GM03348 (cell line): ENCODE data around the gene MUC5B.
A peak's percentile ranks its signal among the peaks of the same experiment; 100 is the strongest.

Experiments used
- DNase-seq: peaks from one replicate; pipeline ENCODE4 v3.0.0; 2012; ENCODE audit warnings: low spot score

Gene MUC5B

DNA sequence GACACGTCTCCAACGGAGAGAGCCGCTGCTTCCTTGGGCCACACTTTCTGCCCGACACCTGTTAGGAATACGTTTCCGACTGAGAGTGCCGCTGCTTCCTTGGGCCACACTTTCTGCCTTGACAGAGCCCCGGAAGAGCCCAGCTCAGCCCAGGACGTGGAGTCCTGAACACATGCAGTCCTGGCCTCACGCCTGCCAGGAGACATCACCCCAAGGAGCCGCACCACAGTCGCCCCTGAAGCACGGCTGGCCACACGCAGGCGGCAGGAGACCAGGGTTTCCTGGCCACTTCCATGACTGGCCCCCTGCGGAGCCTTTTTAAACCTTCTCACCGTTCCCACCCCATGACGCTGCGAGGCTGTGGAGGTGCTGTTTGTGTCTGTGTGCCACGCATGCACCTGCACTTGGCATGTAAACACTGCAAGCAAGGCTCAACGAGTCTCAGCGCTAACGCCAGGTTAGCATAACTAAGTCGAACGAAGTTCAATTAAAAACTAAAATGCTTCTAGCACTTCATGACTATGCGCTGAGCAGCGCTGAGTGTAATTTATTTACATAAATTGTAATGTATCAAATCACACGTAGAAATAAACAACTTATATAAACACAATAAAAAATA is 77.8 kb downstream of the MUC5B start:
- no peak for DNase-seq

- no peak for DNase-seq
Observed at GRCh38 chr11:1301220-1302000, 78.5 kb downstream of the MUC5B start.

DNA sequence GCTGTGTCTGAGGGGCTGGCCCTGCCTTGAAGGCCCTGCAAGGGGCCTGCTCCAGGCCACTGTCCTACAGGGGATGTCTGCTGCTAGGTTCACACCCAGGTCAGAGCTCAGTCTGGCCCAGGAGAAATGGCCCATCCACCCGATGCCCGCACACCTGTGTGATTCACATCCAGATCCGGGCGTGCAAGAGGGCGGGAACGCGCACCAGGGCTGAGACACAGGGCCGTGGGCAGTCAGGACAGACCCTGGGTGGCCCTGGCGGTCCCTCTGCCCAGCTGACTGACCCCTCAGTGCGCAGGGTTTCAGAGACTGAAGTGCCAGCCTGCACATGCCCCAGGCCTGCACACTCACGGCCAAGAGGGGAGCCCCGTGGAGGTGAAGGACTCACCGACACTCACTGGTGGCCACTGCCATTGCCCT is 79.2 kb downstream of the MUC5B start:
- no peak for DNase-seq

- no peak for DNase-seq
Observed at GRCh38 chr11:1302461-1303125, 79.7 kb downstream of the MUC5B start.

DNA sequence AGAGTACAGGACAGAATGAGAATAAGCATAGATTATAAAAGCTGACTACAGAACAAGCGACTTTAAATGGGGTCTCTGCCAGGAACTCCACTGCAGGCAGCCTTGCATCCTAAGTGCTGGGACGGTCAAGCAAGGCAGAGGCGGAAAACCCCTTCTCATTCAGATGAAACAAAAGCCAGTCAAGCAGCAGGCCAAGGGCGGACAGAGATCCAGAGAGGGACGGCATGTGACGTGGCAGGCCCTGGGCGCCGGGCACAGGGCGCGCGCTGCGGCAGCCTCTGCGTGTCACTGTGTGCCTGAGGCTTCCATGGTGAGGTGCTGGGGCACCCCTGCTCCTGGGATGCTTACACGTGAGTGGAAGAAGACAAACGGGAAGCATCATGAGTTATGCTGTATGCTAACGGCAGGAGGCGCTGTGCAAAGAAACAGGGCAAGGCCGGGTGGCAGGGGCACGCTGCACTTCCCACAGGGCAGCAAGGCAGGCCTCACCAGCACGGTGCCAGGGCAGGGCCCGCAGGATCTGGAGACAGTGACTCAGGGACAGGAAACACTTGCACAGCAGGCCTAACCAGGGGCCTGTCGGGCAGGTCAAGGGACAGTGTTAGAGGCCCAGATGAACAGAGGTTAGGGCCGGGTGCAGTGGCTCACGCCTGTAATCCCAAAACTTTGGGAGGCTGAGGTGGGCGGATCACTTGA is 80.4 kb downstream of the MUC5B start:
- no peak for DNase-seq

- no peak for DNase-seq
Observed at GRCh38 chr11:1303973-1304372, 81.1 kb downstream of the MUC5B start.

DNA sequence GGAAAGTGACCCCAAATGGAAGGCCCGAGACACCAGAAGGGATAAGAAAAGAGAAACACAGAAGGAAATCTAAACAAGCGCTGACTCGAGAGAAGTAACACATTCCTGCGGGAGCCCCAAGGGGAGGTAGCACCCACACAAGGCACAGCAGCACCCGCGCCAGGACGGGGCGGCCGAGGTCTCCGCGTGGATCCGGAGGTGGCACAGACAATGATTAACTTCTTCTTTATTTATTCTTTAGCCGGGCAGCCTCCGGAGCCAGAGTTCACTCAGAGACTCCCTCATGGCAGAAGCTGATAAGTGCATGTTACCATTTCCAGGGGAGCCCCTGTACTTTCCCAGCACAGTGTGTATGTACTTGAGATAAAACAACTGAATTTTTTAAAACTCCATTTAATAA is 81.5 kb downstream of the MUC5B start:
- DNase-seq: no peak

DNA sequence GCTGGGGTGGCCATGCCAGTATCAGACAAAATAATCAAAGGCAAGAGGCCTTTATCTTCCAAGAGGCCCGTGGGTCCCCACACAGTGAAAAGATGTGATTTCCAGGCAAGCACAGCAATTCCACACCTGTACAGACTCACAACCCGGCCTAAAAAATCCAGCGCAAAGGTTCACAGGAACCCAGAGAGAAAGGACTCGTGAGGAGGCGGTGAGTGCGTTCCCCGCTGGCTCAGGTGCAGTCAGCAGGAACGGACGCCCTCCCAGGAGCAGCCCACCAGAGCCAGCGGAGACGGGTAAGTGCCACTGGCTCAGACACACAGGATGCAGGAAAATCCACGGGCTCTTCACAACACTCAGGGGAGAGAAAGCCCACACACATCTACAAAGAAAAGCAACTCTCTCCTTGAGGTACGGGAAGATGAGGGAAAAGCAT is 82.2 kb downstream of the MUC5B start:
- DNase-seq: no peak

DNA sequence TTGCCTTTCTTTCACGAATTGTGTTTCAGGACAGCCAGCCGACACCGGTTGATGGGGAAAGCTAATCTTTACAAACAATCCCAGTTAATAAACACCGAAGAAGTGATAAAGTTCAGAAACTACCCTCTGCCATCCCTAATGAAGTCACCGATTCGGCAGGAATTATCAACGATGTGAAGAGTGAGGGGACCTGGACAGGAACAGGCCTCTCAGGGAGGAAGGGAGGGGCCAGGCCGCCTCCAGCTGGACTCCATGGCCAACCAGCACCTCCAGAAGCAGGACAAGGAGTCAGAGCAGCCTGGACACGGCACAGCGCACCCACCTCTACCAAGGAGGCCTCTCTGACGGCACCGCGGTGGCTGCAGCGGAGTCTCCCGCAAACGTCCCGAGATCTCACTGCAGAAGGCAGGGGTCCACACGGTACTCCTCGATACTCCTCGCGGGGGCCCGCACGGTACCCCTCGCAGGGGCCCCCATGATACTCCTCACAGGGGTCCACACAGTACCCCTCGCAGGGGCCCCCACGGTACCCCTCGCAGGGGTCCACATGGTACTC is 82.7 kb downstream of the MUC5B start:
- no peak for DNase-seq

- no peak for DNase-seq
Observed at GRCh38 chr11:1306186-1307162, 83.6 kb downstream of the MUC5B start.

DNA sequence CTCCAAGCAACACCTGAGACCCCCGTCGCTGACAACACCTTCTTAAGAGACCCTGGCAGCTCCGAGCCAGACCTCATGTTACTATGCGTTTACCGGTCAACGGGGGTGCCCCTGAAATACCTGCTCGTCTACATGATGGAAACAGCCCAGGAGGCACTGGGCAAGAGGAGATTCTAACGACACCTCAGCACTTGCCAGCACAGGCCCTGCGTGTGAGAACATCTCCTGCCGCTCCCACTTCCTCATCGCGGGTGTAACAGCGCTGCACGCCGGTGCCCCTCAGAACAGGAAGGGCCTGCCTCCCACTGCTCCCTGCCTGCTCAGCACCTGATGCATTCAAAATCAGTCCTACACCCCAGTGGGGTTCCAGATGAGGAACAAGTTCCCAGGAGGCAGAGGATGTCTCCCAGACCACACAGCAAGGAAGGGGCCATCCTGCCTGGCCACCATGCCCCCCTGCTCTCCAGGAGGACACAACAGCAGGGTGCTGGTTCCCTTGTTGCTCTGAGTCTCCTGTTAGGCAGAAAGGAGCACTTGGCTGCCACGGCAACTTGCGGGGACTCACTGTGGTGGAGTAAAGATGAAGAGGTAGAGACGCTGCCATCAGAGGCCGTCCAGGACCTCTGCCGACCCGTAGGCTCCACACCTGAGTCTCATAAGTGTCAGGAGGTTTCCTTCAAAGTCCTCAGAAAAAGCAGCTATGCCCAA is 84.5 kb downstream of the MUC5B start:
- DNase-seq: no peak

DNA sequence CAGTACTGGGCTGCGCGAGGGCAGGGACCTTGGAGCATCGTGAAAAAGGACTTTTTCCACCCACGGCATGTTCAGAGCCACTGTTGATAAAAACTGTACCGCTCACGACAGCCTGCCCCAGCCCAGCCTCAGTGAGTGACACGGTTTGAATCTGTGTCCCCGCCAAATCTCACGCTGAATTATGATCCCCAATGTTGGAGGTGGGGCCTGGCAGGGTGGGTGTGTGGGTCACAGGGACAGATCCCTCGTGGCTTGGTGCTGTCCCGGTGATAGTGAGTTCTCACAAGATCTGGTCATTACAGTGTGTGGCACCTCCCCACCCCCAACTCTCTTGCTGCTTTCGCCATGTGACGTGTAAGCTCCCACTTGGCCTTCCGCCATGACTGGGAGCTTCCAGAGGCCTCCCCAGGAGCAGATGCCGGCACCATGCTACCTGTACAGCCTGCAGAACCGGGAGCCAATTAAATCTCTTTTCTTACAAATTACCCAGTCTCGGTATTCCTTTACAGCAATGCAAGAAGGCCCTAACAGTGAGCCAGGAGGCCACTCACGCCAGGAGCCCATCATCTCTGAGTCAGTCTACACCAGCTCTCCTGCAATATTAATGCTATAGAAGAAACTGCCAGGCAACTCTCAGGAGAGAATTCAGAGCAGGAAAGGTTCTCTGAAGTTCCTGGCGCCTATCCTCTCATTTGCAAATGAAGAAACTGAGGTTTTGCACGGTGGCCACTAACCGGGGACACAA is 85.3 kb downstream of the MUC5B start:
- DNase-seq: peak; percentile 55

DNA sequence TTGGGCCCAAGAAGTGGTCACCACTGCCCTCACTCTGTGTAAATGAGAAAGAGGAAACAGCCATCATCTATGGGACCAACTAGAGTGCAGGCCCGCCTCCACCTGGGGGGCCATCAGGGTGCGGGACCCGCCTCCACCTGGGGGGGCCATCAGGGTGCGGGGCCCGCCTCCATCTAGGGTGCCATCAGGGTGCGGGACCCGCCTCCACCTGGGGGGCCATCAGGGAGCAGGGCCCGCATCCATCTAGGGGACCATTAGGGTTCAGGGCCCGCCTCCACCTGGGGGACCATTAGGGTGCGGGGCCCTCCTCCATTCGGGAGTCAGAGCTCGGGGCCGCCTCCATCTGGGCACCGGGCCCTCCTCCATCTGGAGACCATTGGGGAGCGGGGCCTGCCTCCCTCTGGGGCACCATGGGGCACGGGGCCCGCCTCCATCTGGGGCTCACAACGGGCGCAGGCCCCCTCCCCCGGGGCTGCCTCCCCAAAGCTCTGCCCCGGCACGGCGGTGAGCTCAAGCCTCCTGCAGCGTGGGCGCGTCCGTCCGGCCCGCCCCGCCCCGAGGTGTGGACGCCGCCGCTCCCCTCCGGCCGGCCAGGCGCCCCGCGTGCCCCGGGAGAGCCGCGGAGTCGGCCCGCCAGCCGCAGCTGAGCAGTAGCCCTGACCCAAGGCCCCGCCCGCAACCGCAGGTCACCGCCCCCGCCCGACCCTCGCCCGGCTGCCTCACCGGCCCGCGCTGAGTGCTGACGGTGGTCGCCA is 86.1 kb downstream of the MUC5B start:
- peak; percentile 88 for DNase-seq

DNA sequence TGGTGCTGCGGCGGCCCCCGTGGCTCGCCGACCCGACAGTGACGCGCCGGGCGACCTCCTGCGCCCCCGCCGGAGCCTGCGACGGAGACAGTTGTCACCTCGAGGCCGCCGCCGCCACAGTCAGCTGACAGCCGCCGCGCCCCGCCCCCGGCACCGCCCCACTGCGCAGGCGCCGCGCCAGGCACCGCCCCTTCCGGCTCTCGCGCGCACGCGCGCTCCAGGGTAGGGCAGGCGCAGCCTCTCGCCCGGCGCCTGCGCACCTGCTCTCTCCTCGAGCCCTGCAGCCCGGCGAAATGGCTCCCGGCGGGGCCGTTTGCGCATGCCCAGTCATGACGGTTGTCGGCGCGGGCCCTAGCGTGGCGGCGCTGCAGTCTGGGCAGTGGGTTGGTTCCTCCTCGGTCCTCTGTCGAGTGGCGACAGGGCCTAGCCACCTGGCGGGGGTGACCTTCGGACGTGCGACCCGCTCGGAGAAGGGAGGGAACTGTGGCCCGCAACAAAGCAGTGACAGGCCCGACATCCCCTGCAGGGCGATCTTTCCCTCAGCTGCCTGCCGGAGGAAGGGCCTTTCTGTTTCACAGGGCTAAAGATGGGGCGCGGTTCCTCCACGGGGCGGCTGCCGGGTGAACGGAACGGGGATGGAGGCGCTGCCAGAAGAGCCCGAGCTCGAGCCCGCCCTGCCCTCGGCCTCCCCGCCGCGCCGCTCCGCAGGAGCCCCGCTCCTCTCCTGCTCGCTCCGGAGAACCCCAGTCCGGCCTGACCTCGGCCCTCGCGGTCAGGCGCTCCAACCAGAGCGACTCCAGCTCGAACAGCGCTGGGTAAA is 86.8 kb downstream of the MUC5B start, which contains the start of gene TOLLIP:
TOLLIP (minus strand) TSS at position 135 of the 820 bp plus-strand sequence; CDS start at position 1, 134 bp downstream.
- DNase-seq: peak; percentile 100

DNA sequence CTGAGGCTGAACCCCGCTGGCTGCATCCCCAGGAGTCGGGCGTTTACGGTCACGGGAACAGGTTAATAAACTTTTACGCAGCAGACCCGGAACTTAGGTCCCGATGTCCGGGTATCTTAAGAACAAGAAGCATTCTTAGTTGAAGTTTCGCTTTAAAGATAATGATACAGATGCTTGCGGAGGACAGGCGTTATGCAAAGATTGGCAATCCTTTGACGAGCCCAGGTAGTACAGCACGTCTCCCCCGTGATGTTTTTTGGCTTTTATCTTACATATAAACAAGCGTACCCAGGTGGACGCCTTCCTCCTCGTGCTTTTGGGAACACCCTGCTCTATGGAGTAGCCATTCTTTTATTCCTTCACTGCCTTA is 87.4 kb downstream of the MUC5B start:
- DNase-seq: no peak

GRCh38 chr11:1310772-1311468 is 88.1 kb downstream of the MUC5B start:
- DNase-seq: no peak
